Measurements from ENCODE around the gene JOSD2.

DNA sequence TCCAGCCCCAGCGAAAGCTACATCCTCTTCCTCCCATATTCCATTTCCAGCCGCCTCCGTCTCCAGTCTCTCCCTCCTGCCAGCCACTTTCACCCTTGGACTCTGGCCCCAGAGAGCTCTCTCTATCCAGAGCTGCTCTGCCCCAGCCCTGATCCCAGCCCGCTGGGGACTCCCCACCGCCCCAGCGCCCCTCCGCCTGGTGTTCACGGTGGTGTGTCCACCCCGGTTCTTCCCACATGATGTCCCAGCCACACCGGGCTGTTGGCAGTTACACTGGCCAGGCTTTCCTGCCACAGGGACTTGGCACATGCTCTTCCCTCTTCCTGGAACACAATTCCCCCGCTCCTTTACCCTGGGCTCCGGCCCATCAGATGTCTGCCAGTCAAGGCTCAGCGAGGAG, 46.0 kb downstream of the JOSD2 start:
- TF ChIP-seq, protein P1, sequence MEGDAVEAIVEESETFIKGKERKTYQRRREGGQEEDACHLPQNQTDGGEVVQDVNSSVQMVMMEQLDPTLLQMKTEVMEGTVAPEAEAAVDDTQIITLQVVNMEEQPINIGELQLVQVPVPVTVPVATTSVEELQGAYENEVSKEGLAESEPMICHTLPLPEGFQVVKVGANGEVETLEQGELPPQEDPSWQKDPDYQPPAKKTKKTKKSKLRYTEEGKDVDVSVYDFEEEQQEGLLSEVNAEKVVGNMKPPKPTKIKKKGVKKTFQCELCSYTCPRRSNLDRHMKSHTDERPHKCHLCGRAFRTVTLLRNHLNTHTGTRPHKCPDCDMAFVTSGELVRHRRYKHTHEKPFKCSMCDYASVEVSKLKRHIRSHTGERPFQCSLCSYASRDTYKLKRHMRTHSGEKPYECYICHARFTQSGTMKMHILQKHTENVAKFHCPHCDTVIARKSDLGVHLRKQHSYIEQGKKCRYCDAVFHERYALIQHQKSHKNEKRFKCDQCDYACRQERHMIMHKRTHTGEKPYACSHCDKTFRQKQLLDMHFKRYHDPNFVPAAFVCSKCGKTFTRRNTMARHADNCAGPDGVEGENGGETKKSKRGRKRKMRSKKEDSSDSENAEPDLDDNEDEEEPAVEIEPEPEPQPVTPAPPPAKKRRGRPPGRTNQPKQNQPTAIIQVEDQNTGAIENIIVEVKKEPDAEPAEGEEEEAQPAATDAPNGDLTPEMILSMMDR (IDR thresholded peaks at IDR 0.05) = no peak
- no peak for TF ChIP-seq EZH2 (IDR thresholded peaks at IDR 0.05; ENCODE audit: borderline replicate concordance, insufficient read depth, low read depth, low read length, poor library complexity, severe bottlenecking)
